HG02970 (cell line): Measurements from ENCODE around the gene IL1RAP.
"Not testable (repeated sequence)": the region's sequence is repeated elsewhere in the genome, so short reads cannot be mapped to it uniquely, and the experiment has no call there.

Experiments used
- ATAC-seq: cut with Tn5 transposase; IDR thresholded peaks from one replicate; pipeline ENCODE4 v1.9.1; 2021; ENCODE audit warnings: mild to moderate bottlenecking, moderate library complexity, moderate number of reproducible peaks; ENCODE audit not compliant: unreplicated experiment, low FRiP score

Gene IL1RAP

DNA sequence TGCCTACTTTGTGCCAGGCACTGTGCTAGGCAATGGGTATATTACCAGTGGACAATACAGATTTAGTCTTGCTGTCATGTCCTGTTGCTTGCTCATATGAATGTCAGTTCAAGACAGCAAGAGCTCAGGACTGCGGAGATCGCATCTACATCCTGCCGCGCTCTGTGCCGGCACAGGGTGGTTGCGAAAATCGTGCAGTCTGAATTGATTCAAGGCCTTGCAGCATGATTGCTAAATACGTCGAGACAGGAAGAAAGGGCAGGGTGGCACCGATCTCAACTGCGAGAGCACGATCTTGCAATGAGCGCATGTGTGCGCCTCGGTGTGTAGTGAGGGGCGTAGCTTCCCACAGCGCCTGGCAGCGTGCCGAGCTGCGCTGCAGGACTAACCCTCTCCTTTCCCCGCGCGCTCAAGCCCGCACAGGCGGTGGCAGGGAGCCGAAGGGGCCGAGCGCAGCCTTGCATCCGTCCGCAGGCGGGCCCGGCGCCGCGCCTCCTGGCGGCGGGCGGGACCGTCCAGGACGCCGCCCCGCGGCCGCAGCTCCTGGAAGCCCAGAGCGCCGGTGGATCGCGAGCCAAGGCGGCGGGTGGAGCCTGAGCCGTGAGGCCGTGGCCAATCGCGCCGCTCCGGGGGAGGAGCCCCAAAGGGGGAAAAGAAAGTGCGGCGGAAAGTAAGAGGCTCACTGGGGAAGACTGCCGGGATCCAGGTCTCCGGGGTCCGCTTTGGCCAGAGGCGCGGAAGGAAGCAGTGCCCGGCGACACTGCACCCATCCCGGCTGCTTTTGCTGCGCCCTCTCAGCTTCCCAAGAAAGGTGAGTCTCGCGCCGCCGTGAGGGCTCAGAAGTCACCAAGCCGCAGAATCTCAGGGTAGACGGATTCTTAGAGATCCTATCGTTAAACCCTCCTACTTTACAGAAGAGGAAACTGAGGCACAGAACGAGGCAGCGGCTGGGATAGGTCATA is at the start of gene IL1RAP:
TSS of gene IL1RAP (plus strand) at position 677 of the 962 bp plus-strand sequence. CDS start 50,205 bp downstream, outside the sequence.
- ATAC-seq = peak; percentile 100

GRCh38 chr3:190467922-190468321 is 46.0 kb upstream of the IL1RAP start:
- no peak for ATAC-seq

GRCh38 chr3:190473261-190473660 is 40.6 kb upstream of the IL1RAP start:
- not testable (repeated sequence) for ATAC-seq

DNA sequence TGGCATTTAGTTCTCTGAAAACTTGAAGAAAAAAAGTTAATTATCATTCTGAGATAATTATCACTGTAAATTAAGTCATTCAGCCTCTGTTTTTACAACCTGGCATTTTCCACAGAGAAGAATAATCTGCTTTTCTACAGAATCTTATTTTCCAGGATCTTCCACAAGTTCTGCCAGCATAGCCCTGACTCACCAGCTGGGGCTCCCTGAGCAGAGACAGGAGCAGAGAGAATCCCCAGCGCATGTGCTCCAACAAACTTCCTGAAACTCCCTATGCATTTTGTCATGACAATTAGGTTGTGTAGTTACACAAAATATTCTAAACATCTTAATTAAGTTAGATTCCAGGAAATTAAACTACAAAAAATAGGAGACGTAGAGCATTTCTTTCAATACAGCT is 32.1 kb upstream of the IL1RAP start:
- ATAC-seq = no peak

- no peak for ATAC-seq
These were observed 27.9 kb upstream of the IL1RAP start for GRCh38 chr3:190485830-190486532.

DNA sequence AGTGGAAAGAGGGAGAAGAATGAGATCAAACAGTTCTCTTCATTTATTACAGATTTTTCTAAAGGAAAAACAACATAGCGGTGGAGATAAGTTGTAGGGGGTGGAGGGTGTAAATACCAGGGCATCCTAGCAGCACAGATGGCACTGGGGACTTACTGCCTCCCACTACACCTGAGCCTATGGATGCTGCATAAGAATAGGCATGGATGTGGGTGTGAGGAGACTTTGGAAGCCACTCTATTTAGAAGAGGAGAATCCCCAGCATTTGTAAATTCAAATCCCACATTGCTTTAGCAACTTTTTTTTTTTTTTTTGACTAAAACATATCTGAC is 27.4 kb upstream of the IL1RAP start:
- ATAC-seq = no peak

DNA sequence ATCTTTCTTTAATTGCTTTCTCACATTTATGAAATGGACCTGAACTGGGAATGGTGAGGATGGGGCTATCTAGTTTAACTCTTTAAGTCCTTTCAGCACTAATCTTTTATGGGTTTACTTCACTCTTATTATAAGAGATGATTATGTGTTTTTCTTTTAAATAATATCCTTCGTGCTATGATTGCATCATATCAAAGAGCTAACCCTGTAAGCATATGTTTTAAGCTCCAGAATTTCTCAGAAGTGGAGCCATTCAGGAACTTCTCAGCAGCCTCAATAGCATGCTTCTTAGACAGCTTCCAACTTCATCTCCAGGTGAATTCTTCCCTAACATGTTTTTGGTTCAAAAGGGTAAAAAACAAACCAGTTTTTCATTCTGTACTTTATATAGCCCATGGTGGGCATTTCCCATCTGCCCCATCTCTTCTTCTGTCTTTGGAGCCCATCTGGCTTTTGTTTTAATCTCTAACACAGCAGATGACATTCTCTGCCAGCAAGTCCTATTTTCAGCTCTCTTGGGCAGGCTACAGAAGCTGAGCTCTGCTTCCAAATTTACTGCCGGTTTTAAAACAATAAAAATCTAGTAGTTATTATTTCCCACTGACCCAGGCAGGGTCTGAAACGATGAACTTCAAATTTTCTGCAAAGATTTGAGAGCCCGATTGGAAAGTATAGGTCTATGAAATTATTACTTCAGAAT is 26.8 kb upstream of the IL1RAP start:
- ATAC-seq = no peak

GRCh38 chr3:190491533-190492054 is 22.3 kb upstream of the IL1RAP start:
- no peak for ATAC-seq

- ATAC-seq = no peak
These were observed 21.8 kb upstream of the IL1RAP start for GRCh38 chr3:190492129-190492528.

- no peak for ATAC-seq
These were observed 20.9 kb upstream of the IL1RAP start for GRCh38 chr3:190492966-190493365.

DNA sequence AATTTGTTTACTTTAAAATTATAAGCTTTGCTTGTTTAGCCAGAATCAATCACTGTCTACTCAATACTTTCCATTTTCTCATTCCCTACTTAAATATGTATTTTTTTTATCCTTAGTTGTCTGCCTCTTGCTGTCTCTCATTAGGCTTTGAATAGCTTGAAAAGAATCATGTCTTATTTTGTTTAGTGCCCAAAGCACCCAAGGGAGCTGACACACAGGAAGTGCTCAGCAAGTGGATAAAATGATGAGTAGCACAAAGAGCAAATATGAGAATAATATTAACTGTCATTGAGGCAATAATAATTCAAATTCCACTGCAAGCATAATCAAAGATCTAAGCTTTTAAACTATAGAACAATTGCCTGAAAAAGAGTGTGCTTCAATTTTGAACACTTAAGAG is 19.0 kb upstream of the IL1RAP start:
- no peak for ATAC-seq

- ATAC-seq = no peak
These were observed 18.5 kb upstream of the IL1RAP start for GRCh38 chr3:190495354-190495753.

DNA sequence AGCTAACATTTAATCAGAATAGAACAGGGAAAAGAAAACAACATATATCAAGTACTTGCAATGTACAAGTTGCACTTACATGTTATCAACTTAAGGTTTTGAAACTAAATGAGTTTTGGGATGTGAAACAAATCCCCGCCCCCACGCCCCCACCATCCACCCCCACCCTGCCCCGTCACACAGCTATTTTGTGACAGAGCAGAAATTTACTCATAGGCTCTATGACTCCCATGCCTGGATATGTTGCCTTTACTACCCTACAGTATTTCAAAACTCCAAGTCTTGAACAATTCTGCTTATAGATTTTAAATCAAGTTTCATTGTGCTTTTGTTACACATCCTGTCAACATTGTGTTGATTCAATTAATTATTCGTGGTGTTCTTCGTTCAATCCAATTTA is 18.1 kb upstream of the IL1RAP start:
- no peak for ATAC-seq

DNA sequence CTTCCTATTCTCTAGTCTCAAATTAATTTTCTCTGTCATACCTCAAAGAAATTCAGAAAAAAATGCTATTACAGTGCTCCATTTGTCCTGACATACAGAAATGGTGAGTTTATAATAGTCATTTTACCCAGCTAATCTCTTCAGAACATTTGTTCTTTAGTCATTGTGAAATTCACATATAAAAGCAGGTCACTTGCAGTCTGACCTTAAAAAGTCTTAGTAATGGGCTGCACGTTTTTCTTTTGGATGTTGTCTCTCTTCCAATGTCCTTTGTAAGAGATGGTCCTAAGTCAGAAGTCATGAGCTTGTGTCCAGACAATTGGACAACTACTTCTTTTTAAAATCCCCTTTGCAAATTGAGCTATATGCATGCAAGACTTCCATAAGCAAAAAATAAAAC is 17.0 kb upstream of the IL1RAP start:
- ATAC-seq = no peak

- no peak for ATAC-seq
These were observed 16.1 kb upstream of the IL1RAP start for GRCh38 chr3:190497811-190498210.

GRCh38 chr3:190498293-190498692 is 15.6 kb upstream of the IL1RAP start:
- ATAC-seq = no peak

- ATAC-seq = no peak
These were observed 14.8 kb upstream of the IL1RAP start for GRCh38 chr3:190499122-190499521.

DNA sequence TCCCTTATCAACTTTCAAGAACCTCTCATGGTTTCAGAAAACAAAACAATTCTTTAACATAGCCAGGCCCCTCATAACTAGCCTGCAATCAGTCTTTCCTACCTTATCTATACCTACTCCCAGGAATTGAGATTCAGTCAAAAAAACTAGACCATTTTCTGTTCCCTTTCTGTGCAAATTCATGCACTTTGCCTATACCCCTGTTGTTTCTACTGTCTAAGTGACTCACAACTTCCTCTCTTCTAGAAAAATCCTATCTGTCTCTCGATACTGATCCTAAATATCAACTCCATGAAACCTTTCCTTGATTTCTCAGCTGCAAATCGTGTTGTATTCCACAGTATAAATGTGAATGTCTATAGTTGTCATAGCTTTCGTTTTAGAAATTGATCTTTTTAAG is 10.9 kb upstream of the IL1RAP start:
- no peak for ATAC-seq

- no peak for ATAC-seq
These were observed 9.3 kb upstream of the IL1RAP start for GRCh38 chr3:190504354-190505125.

DNA sequence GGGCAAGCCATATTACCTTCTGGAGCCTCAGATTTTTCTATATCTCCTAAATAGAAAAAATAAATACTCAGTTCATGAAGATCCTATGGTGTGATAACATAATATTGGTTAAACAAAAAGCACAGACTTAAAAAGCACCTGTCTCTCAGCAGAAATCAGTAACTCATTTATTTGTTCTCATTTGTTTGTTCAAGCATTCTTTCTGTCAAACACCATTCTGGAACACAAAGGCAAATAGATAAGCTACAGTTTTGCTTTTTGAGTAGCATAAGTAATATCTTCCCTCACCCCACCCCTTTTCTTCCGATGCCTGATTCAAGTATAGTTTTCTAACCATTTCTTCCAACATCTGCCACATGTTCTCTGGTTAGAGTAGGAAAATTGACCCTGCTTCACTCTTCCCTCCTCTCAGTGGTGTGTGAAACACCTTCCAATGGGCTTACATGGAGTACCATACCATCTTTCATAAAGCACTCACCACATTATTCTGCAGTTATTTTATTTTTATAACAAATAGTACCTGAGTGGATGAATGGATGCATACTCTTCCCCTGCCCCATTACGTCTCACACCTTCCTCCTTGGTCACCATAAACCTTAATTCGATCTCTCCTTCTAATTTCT is 8.4 kb upstream of the IL1RAP start:
- ATAC-seq = no peak
